ENCODE measurements around the gene C11orf52.
A peak's percentile ranks its signal among the peaks of the same experiment; 100 is the strongest.

The C11orf52 gene

GRCh38 chr11:111933872-111934271, 15.2 kb downstream of the C11orf52 start:
- ChIA-PET POLR2A (interaction anchor here (0.6 to 0.8 kb wide), 2 partner anchors 56 to 62 kb away, joined by 3 read pairs; partner anchors contain the start of gene ALG9), CTCF (interaction anchor here (0.6 to 8.5 kb wide), 6 partner anchors 9 to 1759 kb away, joined by 3 to 166 read pairs (median 3); no protein-coding TSS in a partner anchor)
- Histone ChIP-seq H3K4me1 (ENCODE audit: control insufficient read depth, insufficient read depth, low read length) (no peaks in the 10 kb centered on the region), H3K27ac (ENCODE audit: extremely low read depth, low read depth, low read length) (no peak overlapping the region), H3K9me3 (ENCODE audit: control insufficient read depth, insufficient read depth, low read depth, low read length) (no peaks in the 10 kb centered on the region), H3K36me3 (ENCODE audit: control insufficient read depth in 2 of 2, insufficient read depth in 1 of 2, low read length in 2 of 2) (no peaks in the 10 kb centered on the region), H3K4me3 (ENCODE audit: low read depth, low read length) (no peak overlapping the region)
- TF ChIP-seq ZBTB6 (tag by site-specific recombination; IDR thresholded peaks at IDR 0.05): no peak
- TF ChIP-seq ZNF48 (tag by site-specific recombination; IDR thresholded peaks at IDR 0.05): no peak
- no peak for TF ChIP-seq ZNF561 (tag by site-specific recombination; IDR thresholded peaks at IDR 0.05; ENCODE audit: borderline replicate concordance)
- TF ChIP-seq ZFHX2 (tag by site-specific recombination; conservative IDR thresholded peaks at IDR 0.05): no peak
- TF ChIP-seq ZNF311 (tag by site-specific recombination; IDR thresholded peaks at IDR 0.05; ENCODE audit: borderline replicate concordance): no peak
- no peak for TF ChIP-seq CTCF (tag by site-specific recombination; IDR thresholded peaks at IDR 0.05)
- TF ChIP-seq ZNF16 (tag by site-specific recombination; IDR thresholded peaks at IDR 0.05; ENCODE audit: low read depth): no peak
- no peak for TF ChIP-seq ZEB2 (tag by site-specific recombination; IDR thresholded peaks at IDR 0.05)
- no peak for TF ChIP-seq ZNF837 (tag by site-specific recombination; IDR thresholded peaks at IDR 0.05)

- H3K27ac ChIP-seq (ENCODE audit: extremely low read depth, low read depth, low read length): no peak overlapping the region
- no peaks in the 10 kb centered on the region; the same call in 1 of the 2 replicates for H3K4me1 ChIP-seq (ENCODE audit: control insufficient read depth, insufficient read depth, low read length)
- H3K4me3 ChIP-seq (ENCODE audit: low read depth, low read length): no peak overlapping the region
- H3K9me3 ChIP-seq (ENCODE audit: control insufficient read depth, insufficient read depth, low read depth, low read length): no peaks in the 10 kb centered on the region
- CTCF ChIA-PET: interaction anchor here (0.7 to 8.5 kb wide), 4 partner anchors 24 to 108 kb away, joined by 3 to 166 read pairs (median 3); no protein-coding TSS in a partner anchor
- POLR2A ChIA-PET: interaction anchor here (0.6 to 1.1 kb wide), 3 partner anchors 55 to 91 kb away, joined by 3 read pairs; partner anchors contain the start of genes ALG9 and DLAT
- no peak for TF ChIP-seq GLI2 (tag by site-specific recombination; IDR thresholded peaks at IDR 0.05; ENCODE audit: borderline replicate concordance, low read depth)
- TF ChIP-seq ZNF335 (tag by site-specific recombination; conservative IDR thresholded peaks at IDR 0.05): 0 out of 2 replicates have a peak, but pooled peaks have one; percentile 13
- no peaks in the 10 kb centered on the region for H3K36me3 ChIP-seq (ENCODE audit: control insufficient read depth in 2 of 2, insufficient read depth in 1 of 2, low read length in 2 of 2)
Measured at GRCh38 chr11:111934306-111934705, 15.6 kb downstream of the C11orf52 start.

- ChIA-PET POLR2A (interaction anchor here (0.9 to 1.1 kb wide), 2 partner anchors 9 to 89 kb away, joined by 3 read pairs; partner anchors contain the start of gene DLAT), CTCF (interaction anchor here (0.6 to 8.5 kb wide), 7 partner anchors 12 to 106 kb away, joined by 3 to 166 read pairs (median 3); partner anchors contain the start of gene C11orf52)
- Histone ChIP-seq H3K36me3 (ENCODE audit: control insufficient read depth in 2 of 2, insufficient read depth in 1 of 2, low read length in 2 of 2) (no peaks in the 10 kb centered on the region), H3K4me3 (ENCODE audit: low read depth, low read length) (no peak overlapping the region), H3K27ac (ENCODE audit: extremely low read depth, low read depth, low read length) (no peak overlapping the region), H3K9me3 (ENCODE audit: control insufficient read depth, insufficient read depth, low read depth, low read length) (no peaks in the 10 kb centered on the region), H3K4me1 (ENCODE audit: control insufficient read depth, insufficient read depth, low read length) (peaks cover 2% of the 10 kb centered on the region; the same call in 1 of the 2 replicates)
- TF ChIP-seq TCF7L2 (IDR thresholded peaks at IDR 0.05; ENCODE audit: borderline replicate concordance, low read depth, low read length) (no peak), PRDM10 (tag by site-specific recombination; IDR thresholded peaks at IDR 0.05) (peak; percentile 33), ZNF138 (tag by site-specific recombination; IDR thresholded peaks at IDR 0.05; ENCODE audit: borderline replicate concordance) (no peak), ZFP3 (tag by site-specific recombination; IDR thresholded peaks at IDR 0.05; ENCODE audit: low read depth) (no peak), ZNF843 (tag by site-specific recombination; IDR thresholded peaks at IDR 0.05) (no peak)
Measured at GRCh38 chr11:111935317-111936039, 16.8 kb downstream of the C11orf52 start.

Data from HEK293 (cell line).